ENCODE results near the gene SEC61A1. TPM values are rescaled to one million over a fixed set of nuclear protein-coding genes. Genes with fewer than 3 reads are reported as not detected.

The SEC61A1 gene
- polyA plus RNA-seq, 2 of the 4 experiments (the other 2 are of a cell fraction) = 93.5 to 180 TPM

GRCh38 chr3:128111147-128111546 is 58.9 kb downstream of the SEC61A1 start:
- WGBS (ENCODE audit: missing lambda C conversion rate) = 96% methylated on average over 5 of the region's 5 CpGs
- CTCF ChIA-PET = interaction anchor here (1.0 to 2.3 kb wide), 5 partner anchors 13 to 684 kb away, joined by 3 to 9 read pairs (median 3); no protein-coding TSS in a partner anchor
- Histone ChIP-seq H3K9me3 (no peaks in the 10 kb centered on the region), H3K4me3 (no peak overlapping the region), H3K4me2 (no peak overlapping the region), H3K27ac (no peak overlapping the region), H3K4me1 (peaks cover 15% of the 10 kb centered on the region)
- no peak for DNase-seq (ENCODE audit: low read depth in 1 of 2, low spot score in 1 of 2)
- POLR2A ChIA-PET = interaction anchor here (1.1 kb wide), 1 partner anchor 12 kb away, joined by 6 read pairs; the partner anchor contains the start of gene RUVBL1
- no peak for ATAC-seq
- no peak for FAIRE-seq
- no peak for TF ChIP-seq FOXS1 (CRISPR knock-in tag; IDR thresholded peaks at IDR 0.05)
- TF ChIP-seq, protein P1, sequence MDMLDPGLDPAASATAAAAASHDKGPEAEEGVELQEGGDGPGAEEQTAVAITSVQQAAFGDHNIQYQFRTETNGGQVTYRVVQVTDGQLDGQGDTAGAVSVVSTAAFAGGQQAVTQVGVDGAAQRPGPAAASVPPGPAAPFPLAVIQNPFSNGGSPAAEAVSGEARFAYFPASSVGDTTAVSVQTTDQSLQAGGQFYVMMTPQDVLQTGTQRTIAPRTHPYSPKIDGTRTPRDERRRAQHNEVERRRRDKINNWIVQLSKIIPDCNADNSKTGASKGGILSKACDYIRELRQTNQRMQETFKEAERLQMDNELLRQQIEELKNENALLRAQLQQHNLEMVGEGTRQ (IDR thresholded peaks at IDR 0.05) = no peak
- TF ChIP-seq, protein P2, sequence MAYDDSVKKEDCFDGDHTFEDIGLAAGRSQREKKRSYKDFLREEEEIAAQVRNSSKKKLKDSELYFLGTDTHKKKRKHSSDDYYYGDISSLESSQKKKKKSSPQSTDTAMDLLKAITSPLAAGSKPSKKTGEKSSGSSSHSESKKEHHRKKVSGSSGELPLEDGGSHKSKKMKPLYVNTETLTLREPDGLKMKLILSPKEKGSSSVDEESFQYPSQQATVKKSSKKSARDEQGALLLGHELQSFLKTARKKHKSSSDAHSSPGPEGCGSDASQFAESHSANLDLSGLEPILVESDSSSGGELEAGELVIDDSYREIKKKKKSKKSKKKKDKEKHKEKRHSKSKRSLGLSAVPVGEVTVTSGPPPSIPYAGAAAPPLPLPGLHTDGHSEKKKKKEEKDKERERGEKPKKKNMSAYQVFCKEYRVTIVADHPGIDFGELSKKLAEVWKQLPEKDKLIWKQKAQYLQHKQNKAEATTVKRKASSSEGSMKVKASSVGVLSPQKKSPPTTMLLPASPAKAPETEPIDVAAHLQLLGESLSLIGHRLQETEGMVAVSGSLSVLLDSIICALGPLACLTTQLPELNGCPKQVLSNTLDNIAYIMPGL (CRISPR knock-in tag; IDR thresholded peaks at IDR 0.05; ENCODE audit: borderline replicate concordance) = no peak
- TF ChIP-seq FOSB (CRISPR knock-in tag; IDR thresholded peaks at IDR 0.05) = no peak
- TF ChIP-seq MAZ (IDR thresholded peaks at IDR 0.05; ENCODE audit: borderline replicate concordance, low read depth, low read length) = no peak
- no peak for TF ChIP-seq NFE2L2 (conservative IDR thresholded peaks at IDR 0.05; ENCODE audit: low read length)
- no peak for TF ChIP-seq ZC3H11A (IDR thresholded peaks at IDR 0.05)
- no peak for TF ChIP-seq CHD2 (IDR thresholded peaks at IDR 0.05; ENCODE audit: low read length, partially characterized antibody)
- TF ChIP-seq RFX5 (IDR thresholded peaks at IDR 0.05) = no peak
- TF ChIP-seq NPAS2 (CRISPR knock-in tag; IDR thresholded peaks at IDR 0.05; ENCODE audit: borderline replicate concordance) = no peak
- TF ChIP-seq, protein P3, sequence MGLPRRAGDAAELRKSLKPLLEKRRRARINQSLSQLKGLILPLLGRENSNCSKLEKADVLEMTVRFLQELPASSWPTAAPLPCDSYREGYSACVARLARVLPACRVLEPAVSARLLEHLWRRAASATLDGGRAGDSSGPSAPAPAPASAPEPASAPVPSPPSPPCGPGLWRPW (IDR thresholded peaks at IDR 0.05) = no peak
- TF ChIP-seq HEYL (CRISPR knock-in tag; IDR thresholded peaks at IDR 0.05) = no peak
- TF ChIP-seq GATA3 (IDR thresholded peaks at IDR 0.05; ENCODE audit: borderline replicate concordance) = no peak
- no peak for TF ChIP-seq HOXB13 (CRISPR knock-in tag; IDR thresholded peaks at IDR 0.05; ENCODE audit: low read depth)
- TF ChIP-seq CEBPB (IDR thresholded peaks at IDR 0.05) = no peak
- TF ChIP-seq EHMT2 (IDR thresholded peaks at IDR 0.05; ENCODE audit: low read depth) = no peak
- no peak for TF ChIP-seq SREBF2 (IDR thresholded peaks at IDR 0.05)
- no peak for TF ChIP-seq POLR2A (IDR thresholded peaks at IDR 0.05; ENCODE audit: low read length)
- TF ChIP-seq RCOR1 (IDR thresholded peaks at IDR 0.05; ENCODE audit: low read depth, low read length) = no peak

- TF ChIP-seq CBX8 (IDR thresholded peaks at IDR 0.05) = no peak
- no peak for TF ChIP-seq RFX5 (IDR thresholded peaks at IDR 0.05)
- 0 out of 2 replicates have a peak, but pooled peaks have one; percentile 21 for TF ChIP-seq MAX (IDR thresholded peaks at IDR 0.05)
- TF ChIP-seq EHMT2 (IDR thresholded peaks at IDR 0.05; ENCODE audit: low read depth) = no peak
- no peak for TF ChIP-seq HEYL (CRISPR knock-in tag; IDR thresholded peaks at IDR 0.05)
- TF ChIP-seq KDM5A (IDR thresholded peaks at IDR 0.05) = no peak
- TF ChIP-seq JUN (IDR thresholded peaks at IDR 0.05) = no peak
- TF ChIP-seq FOSL2 (IDR thresholded peaks at IDR 0.05) = no peak
- peak; percentile 59 for TF ChIP-seq FOSL2 (CRISPR knock-in tag; IDR thresholded peaks at IDR 0.05)
- no peak overlapping the region for H3K4me3 ChIP-seq
- ATAC-seq = peak in 1 of 2 experiments; percentile 45; a peak in 2 of 6 replicates
- WGBS (ENCODE audit: missing lambda C conversion rate) = 73% methylated on average over 7 of the region's 7 CpGs
- POLR2A ChIA-PET = no interaction called here
- FAIRE-seq = no peak
- peaks cover 15% of the 10 kb centered on the region for H3K4me1 ChIP-seq
- H3K9me3 ChIP-seq = no peaks in the 10 kb centered on the region
- H3K4me2 ChIP-seq = peak overlapping the region; percentile 26; the same call in 1 of the 3 replicates
- DNase-seq (ENCODE audit: low read depth in 1 of 2, low spot score in 1 of 2) = peak in 1 of 2 experiments; percentile 36
- H3K27ac ChIP-seq = 0 out of 6 replicates have a peak overlapping the region, but pooled peaks of 1 of the 2 experiments have one; percentile 8
- CTCF ChIA-PET = interaction anchor here (1.1 to 2.3 kb wide), 6 partner anchors 11 to 34 kb away, joined by 3 to 9 read pairs (median 4); partner anchors contain the start of gene RUVBL1
Observed at GRCh38 chr3:128112357-128112968, 60.2 kb downstream of the SEC61A1 start.

Measured in A549 (cell line).